ENCODE data around the gene RFPL2. TPM values are rescaled to one million over a fixed set of nuclear protein-coding genes. Genes with fewer than 3 reads are reported as not detected.

The RFPL2 gene
- not detected for polyA plus RNA-seq (2012; ENCODE audit: insufficient read depth, insufficient read length, low read depth)

DNA sequence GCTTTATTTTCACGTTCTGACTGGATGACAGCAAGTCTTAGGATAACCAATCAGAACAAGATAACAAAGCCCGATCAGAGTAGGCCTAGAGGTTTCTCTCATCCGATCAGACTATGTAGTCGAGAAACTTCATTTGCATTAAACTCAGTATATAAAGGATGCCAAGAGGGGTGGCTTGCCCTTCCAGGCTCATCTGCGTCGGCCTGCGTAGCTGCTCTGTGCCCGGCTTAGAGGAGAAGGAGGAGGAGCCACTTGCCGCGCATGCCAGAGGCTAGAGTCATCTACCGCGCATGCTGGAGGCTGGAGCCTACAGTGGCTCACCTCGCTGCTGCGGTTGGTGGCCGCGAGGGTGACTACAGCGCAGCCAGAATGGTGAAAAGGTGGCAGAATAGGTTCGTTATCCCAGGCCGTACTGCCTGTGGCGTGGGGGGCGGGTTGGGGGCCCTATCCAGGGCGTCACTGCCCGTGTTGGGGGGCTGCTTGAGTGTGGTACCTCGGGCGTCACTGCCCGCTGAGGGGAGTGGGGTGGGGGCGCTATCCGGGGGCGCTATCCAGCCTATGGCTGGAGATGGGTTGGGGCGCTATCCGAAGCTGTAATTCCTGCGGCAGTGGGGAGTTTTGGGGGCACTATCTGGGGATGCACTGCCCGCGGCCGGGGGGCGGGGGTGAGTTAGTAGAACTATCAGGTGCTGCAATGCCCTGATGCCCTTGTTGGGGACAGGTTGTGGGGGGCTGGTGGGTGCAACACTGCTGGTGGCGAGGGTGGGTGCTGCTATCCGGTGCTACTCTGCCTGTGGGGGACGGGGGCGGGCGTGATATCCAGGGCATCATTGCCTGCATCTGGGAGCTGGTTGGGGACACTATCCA lies at the start of gene RFPL2:
TSS of gene RFPL2 (minus strand) at position 218 of the 867 bp plus-strand sequence. CDS start 2,622 bp downstream, outside the sequence.
- Histone ChIP-seq H3K36me3 (no peaks in the 10 kb centered on the region), H3K9me3 (no peaks in the 10 kb centered on the region), H3K4me1 (no peaks in the 10 kb centered on the region), H3K27me3 (peaks cover 33% of the 10 kb centered on the region), H3K4me3 (ENCODE audit: low read depth, low read length) (peak within 1 kb of the TSS; percentile 63)
- no peak for TF ChIP-seq CTCF (IDR thresholded peaks at IDR 0.05; ENCODE audit: low read depth, low read length)
- peak; percentile 78 for DNase-seq

DNA sequence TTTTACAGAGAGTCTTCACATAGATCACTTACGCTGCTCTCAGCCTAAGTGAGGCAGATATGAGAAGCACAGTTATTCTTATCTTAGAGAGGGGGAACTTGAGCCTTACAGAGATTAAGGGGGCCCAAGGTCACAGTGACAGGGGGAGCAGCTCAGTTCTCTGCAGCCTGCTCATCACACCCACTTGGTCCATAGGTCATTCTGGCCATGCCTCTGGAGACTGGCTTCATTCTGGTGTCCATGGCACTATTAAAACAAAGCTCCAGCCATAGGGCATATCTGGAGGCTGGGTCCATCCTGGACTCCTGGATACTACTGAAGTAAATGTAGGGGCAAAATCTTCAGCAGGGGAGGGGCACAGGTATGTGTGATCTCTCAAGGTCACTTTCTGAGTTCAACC lies 44.4 kb upstream of the RFPL2 start:
- H3K36me3 ChIP-seq: no peaks in the 10 kb centered on the region
- no peak for DNase-seq
- H3K27me3 ChIP-seq: no peaks in the 10 kb centered on the region
- no peaks in the 10 kb centered on the region for H3K4me1 ChIP-seq
- H3K9me3 ChIP-seq: no peaks in the 10 kb centered on the region
- TF ChIP-seq CTCF (IDR thresholded peaks at IDR 0.05; ENCODE audit: low read depth, low read length): no peak
- no peak overlapping the region for H3K4me3 ChIP-seq (ENCODE audit: low read depth, low read length)

- TF ChIP-seq CTCF (IDR thresholded peaks at IDR 0.05; ENCODE audit: low read depth, low read length): no peak
Observed at GRCh38 chr22:32248276-32248675, 43.4 kb upstream of the RFPL2 start.

GRCh38 chr22:32246166-32246565 lies 41.3 kb upstream of the RFPL2 start:
- H3K4me1 ChIP-seq: no peaks in the 10 kb centered on the region
- no peaks in the 10 kb centered on the region for H3K27me3 ChIP-seq
- no peaks in the 10 kb centered on the region for H3K36me3 ChIP-seq
- no peak overlapping the region for H3K4me3 ChIP-seq (ENCODE audit: low read depth, low read length)
- no peak for TF ChIP-seq CTCF (IDR thresholded peaks at IDR 0.05; ENCODE audit: low read depth, low read length)
- no peak for DNase-seq
- H3K9me3 ChIP-seq: no peaks in the 10 kb centered on the region

More at GRCh38 chr22:32248276-32248675, 43.4 kb upstream of the RFPL2 start:
- no peaks in the 10 kb centered on the region for H3K9me3 ChIP-seq
- no peak for DNase-seq
- no peaks in the 10 kb centered on the region for H3K4me1 ChIP-seq
- H3K4me3 ChIP-seq (ENCODE audit: low read depth, low read length): no peak overlapping the region
- no peaks in the 10 kb centered on the region for H3K36me3 ChIP-seq
- no peaks in the 10 kb centered on the region for H3K27me3 ChIP-seq

DNA sequence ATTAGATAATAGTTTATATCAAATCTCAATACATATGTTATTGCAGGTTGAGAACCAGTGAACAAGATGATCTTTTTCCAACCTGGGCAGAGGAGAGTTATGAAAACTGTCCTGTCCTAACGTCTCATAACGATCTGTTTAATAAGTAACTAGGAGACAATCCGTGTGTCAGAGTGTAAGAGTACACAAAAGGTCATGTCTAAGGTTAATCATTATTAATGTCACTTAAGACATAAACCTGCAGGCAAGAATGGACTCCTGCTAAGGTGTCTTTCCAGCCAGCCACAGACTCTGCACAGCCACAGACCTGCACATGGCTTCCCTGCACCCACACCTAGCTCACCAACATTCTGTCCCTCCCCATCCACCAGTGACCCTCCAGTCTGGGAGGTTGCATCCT lies 40.2 kb upstream of the RFPL2 start:
- no peaks in the 10 kb centered on the region for H3K4me1 ChIP-seq
- DNase-seq: no peak
- no peak overlapping the region for H3K4me3 ChIP-seq (ENCODE audit: low read depth, low read length)
- H3K9me3 ChIP-seq: no peaks in the 10 kb centered on the region
- no peak for TF ChIP-seq CTCF (IDR thresholded peaks at IDR 0.05; ENCODE audit: low read depth, low read length)
- H3K36me3 ChIP-seq: no peaks in the 10 kb centered on the region
- no peaks in the 10 kb centered on the region for H3K27me3 ChIP-seq

DNA sequence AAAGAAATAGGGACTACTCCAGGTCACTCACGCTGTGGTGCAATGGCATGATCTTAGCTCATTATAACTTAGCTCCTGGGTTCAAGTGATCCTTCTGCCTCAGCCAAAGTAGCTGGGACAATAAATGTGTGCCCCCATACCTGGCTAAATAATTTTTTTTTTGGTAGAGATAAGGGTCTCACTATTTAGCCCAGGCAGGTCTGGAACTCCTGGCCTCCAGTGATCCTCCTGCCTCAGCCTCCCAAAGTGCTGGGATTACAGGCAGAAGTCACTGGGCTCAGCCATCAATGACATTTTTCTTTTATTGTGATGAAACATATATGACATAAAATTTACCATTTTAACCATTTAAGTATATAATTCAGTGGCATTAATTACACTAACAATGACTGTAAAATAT lies 39.7 kb upstream of the RFPL2 start:
- no peaks in the 10 kb centered on the region for H3K4me1 ChIP-seq
- TF ChIP-seq CTCF (IDR thresholded peaks at IDR 0.05; ENCODE audit: low read depth, low read length): no peak
- H3K36me3 ChIP-seq: no peaks in the 10 kb centered on the region
- no peaks in the 10 kb centered on the region for H3K27me3 ChIP-seq
- DNase-seq: no peak
- no peaks in the 10 kb centered on the region for H3K9me3 ChIP-seq
- no peak overlapping the region for H3K4me3 ChIP-seq (ENCODE audit: low read depth, low read length)

Measured in BE2C (cell line).